ENCODE data around the gene VMP1.

VMP1 gene

DNA sequence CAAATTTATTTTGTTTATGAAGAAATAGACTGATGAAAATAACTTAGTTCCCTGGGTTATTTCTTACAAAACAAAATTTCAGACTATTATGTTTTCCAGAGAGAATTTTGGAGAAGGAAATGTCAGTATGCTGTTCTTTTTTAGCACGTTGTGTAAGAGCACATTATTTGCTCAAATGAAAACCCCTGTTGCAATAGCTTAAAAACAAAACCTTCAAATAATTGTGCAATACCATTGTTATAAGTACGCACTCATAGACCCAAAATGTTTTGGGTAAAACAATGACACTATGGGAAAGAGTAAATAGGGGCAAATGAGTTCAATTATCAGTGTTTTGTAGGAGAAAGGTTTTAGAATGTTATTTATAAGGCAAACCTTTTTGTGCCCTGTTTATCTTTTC, 18.2 kb downstream of the VMP1 start:
- Histone ChIP-seq H3K36me3 (ENCODE audit: control insufficient read depth, insufficient read depth, low read length) (peaks cover 4% of the 10 kb centered on the region), H3K4me1 (ENCODE audit: control insufficient read depth, insufficient read depth, low read length, poor library complexity, severe bottlenecking) (no peaks in the 10 kb centered on the region), H3K27me3 (replicated peaks; ENCODE audit: control insufficient read depth, insufficient read depth, low read length, poor library complexity, severe bottlenecking) (no peaks in the 10 kb centered on the region), H3K9me3 (ENCODE audit: control insufficient read depth, low read length) (no peaks in the 10 kb centered on the region), H3K4me3 (ENCODE audit: insufficient read depth, low read depth, low read length, poor library complexity, severe bottlenecking) (no peak overlapping the region), H3K27ac (ENCODE audit: insufficient read depth, low read length, poor library complexity, severe bottlenecking) (no peak overlapping the region)
- DNase-seq = no peak

DNA sequence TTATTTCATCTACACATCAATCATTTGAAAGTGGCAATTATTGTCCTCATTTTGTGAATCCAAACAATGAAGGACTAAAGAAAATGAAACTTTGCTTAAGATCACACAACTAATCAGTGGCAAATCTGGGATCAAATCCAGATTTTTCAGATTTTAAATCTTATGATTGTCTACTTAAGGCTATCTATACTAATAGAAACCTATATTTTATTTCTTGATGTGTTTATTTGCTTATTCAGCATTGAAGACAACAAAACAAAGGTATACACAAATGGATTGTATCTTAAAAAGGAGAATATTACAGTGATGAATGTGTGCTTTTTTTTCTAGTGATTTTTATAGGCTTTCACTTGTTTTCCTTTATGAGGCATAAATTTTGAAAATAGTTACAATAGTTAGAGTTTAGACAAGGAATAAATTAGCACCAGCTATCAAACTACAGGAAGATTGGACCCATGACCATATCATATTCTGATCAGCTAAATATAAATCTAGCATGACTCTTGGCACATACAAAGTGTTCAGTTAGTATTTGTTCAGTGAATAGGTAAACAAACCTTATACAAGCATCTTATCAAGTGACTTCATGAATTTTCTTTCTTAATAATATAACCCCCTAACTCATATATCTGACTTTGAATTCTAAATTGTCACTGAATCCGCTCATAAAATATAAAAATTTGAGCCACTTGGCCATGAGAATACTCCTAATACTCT, 20.5 kb downstream of the VMP1 start:
- Histone ChIP-seq H3K36me3 (ENCODE audit: control insufficient read depth, insufficient read depth, low read length) (peaks cover 3% of the 10 kb centered on the region), H3K4me1 (ENCODE audit: control insufficient read depth, insufficient read depth, low read length, poor library complexity, severe bottlenecking) (no peaks in the 10 kb centered on the region), H3K4me3 (ENCODE audit: insufficient read depth, low read depth, low read length, poor library complexity, severe bottlenecking) (no peak overlapping the region), H3K9me3 (ENCODE audit: control insufficient read depth, low read length) (no peaks in the 10 kb centered on the region), H3K27me3 (replicated peaks; ENCODE audit: control insufficient read depth, insufficient read depth, low read length, poor library complexity, severe bottlenecking) (no peaks in the 10 kb centered on the region), H3K27ac (ENCODE audit: insufficient read depth, low read length, poor library complexity, severe bottlenecking) (no peak overlapping the region)
- no peak for DNase-seq

DNA sequence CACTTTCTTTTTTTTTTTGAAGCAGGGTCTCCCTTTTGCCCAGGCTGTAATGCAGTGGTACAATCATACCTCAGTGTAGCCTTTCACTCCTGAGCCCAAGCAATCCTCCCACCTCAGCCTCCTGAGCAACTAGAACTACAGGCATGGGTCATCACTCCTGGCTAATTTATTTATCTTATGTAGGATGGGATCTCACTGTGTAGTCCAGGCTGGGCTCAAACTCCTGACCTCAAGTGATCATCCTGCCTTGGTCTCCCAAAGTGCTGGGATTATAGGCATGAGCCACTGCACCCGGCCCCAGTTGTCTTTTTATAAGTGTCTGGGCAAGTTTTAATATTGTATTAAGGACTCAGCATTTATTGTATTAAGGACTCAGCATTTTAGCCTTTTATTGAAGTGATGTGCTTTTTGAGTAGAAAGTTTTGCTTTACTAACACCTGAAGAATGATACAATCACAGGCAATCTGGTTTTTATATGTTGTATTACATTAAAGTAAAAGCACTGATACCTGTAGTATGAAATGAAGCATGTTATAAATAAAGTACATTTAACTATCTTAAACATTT, 22.9 kb downstream of the VMP1 start:
- Histone ChIP-seq H3K4me1 (ENCODE audit: control insufficient read depth, insufficient read depth, low read length, poor library complexity, severe bottlenecking) (no peaks in the 10 kb centered on the region), H3K27ac (ENCODE audit: insufficient read depth, low read length, poor library complexity, severe bottlenecking) (no peak overlapping the region), H3K27me3 (replicated peaks; ENCODE audit: control insufficient read depth, insufficient read depth, low read length, poor library complexity, severe bottlenecking) (no peaks in the 10 kb centered on the region), H3K36me3 (ENCODE audit: control insufficient read depth, insufficient read depth, low read length) (peaks cover 3% of the 10 kb centered on the region), H3K4me3 (ENCODE audit: insufficient read depth, low read depth, low read length, poor library complexity, severe bottlenecking) (no peak overlapping the region), H3K9me3 (ENCODE audit: control insufficient read depth, low read length) (no peaks in the 10 kb centered on the region)
- no peak for DNase-seq

DNA sequence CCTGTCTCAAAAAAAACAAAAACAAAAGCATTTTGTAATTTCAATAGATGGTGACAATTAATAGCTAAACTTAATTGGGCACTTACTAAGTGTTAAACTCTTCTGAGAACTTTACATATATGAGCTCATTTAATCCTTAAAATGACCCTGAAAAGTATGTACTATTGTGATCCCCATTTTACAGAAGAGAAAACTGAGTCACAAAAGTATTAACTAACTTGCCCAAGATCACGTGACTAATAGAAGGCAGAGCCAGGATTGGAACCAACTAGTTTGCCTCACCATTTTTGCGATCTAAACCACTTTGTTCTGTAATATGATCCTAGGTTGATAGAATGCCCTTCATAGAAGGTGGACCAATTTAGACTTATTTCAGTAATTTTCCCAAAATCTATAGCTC, 26.2 kb downstream of the VMP1 start:
- no peak overlapping the region for H3K4me3 ChIP-seq (ENCODE audit: insufficient read depth, low read depth, low read length, poor library complexity, severe bottlenecking)
- no peaks in the 10 kb centered on the region for H3K27me3 ChIP-seq (replicated peaks; ENCODE audit: control insufficient read depth, insufficient read depth, low read length, poor library complexity, severe bottlenecking)
- H3K4me1 ChIP-seq (ENCODE audit: control insufficient read depth, insufficient read depth, low read length, poor library complexity, severe bottlenecking) = no peaks in the 10 kb centered on the region

DNA sequence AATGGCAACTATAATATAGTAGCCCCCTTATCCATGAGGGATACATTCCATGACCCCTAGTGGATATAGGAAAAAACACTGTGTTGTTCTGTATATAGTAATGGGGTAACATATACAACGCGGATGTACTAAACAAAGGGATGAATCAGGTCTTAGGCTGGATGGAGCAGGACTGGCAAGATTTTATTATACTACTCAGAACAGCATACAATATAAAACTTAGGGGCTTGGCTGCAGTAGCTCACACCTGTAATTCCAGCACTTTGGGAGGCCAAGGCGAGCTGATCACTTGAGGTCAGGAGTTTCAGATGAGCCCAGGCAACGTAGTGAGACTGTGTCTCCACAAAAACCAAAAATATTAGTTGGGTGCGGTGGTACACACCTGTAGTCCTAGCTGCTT, 26.8 kb downstream of the VMP1 start:
- H3K27ac ChIP-seq (ENCODE audit: insufficient read depth, low read length, poor library complexity, severe bottlenecking) = no peak overlapping the region
- no peaks in the 10 kb centered on the region for H3K27me3 ChIP-seq (replicated peaks; ENCODE audit: control insufficient read depth, insufficient read depth, low read length, poor library complexity, severe bottlenecking)
- H3K36me3 ChIP-seq (ENCODE audit: control insufficient read depth, insufficient read depth, low read length) = peaks cover 20% of the 10 kb centered on the region
- no peaks in the 10 kb centered on the region for H3K9me3 ChIP-seq (ENCODE audit: control insufficient read depth, low read length)
- H3K4me1 ChIP-seq (ENCODE audit: control insufficient read depth, insufficient read depth, low read length, poor library complexity, severe bottlenecking) = no peaks in the 10 kb centered on the region
- no peak for DNase-seq
- H3K4me3 ChIP-seq (ENCODE audit: insufficient read depth, low read depth, low read length, poor library complexity, severe bottlenecking) = no peak overlapping the region

More for the DNA sequence above, 26.2 kb downstream of the VMP1 start:
- Histone ChIP-seq H3K27ac (ENCODE audit: insufficient read depth, low read length, poor library complexity, severe bottlenecking) (no peak overlapping the region), H3K9me3 (ENCODE audit: control insufficient read depth, low read length) (no peaks in the 10 kb centered on the region), H3K36me3 (ENCODE audit: control insufficient read depth, insufficient read depth, low read length) (peaks cover 15% of the 10 kb centered on the region)
- DNase-seq = no peak

DNA sequence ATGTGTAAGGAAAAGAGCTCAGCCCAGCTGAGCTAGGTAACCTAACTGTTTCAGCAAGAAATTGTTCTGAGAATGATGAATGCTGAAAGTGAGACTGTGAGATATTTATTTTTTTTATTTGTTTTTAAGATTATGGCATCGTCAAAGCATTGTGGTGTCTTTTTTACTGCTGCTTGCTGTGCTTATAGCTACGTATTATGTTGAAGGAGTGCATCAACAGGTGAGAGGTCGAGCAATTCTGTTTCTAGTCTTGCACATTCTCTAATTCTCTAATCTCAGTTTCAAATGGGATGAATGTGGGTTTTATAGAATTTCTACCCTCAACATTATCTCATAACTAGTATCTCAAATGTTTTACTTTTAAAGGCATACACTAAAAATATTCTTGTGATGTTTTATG, 29.9 kb downstream of the VMP1 start:
- no peak for DNase-seq
- H3K27ac ChIP-seq (ENCODE audit: insufficient read depth, low read length, poor library complexity, severe bottlenecking) = no peak overlapping the region
- H3K36me3 ChIP-seq (ENCODE audit: control insufficient read depth, insufficient read depth, low read length) = peaks cover 20% of the 10 kb centered on the region

DNA sequence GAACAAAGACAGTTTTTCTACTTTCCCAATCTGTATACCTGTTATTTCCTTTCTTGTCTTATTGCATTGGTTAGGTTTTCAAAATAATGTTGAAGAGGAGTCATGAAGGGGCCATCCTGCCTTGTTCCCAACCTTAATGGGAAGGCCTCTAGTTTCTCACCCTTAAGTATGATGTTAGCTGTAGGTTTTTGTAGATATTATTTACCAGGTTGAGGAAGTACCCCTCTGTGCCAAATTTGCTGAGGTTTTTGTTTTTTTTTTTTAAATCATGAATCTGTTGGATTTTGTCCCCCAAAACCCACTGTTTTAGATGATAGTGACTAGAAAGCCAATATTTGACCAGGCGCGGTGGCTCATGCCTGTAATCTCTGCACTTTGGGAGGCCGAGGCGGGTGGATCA, 36.4 kb downstream of the VMP1 start:
- H3K27me3 ChIP-seq (replicated peaks; ENCODE audit: control insufficient read depth, insufficient read depth, low read length, poor library complexity, severe bottlenecking) = no peaks in the 10 kb centered on the region
- DNase-seq = no peak
- H3K27ac ChIP-seq (ENCODE audit: insufficient read depth, low read length, poor library complexity, severe bottlenecking) = no peak overlapping the region
- H3K9me3 ChIP-seq (ENCODE audit: control insufficient read depth, low read length) = no peaks in the 10 kb centered on the region
- H3K4me1 ChIP-seq (ENCODE audit: control insufficient read depth, insufficient read depth, low read length, poor library complexity, severe bottlenecking) = no peaks in the 10 kb centered on the region
- H3K36me3 ChIP-seq (ENCODE audit: control insufficient read depth, insufficient read depth, low read length) = peaks cover 4% of the 10 kb centered on the region
- H3K4me3 ChIP-seq (ENCODE audit: insufficient read depth, low read depth, low read length, poor library complexity, severe bottlenecking) = no peak overlapping the region

More for the DNA sequence above, 29.9 kb downstream of the VMP1 start:
- Histone ChIP-seq H3K4me1 (ENCODE audit: control insufficient read depth, insufficient read depth, low read length, poor library complexity, severe bottlenecking) (no peaks in the 10 kb centered on the region), H3K4me3 (ENCODE audit: insufficient read depth, low read depth, low read length, poor library complexity, severe bottlenecking) (no peak overlapping the region), H3K9me3 (ENCODE audit: control insufficient read depth, low read length) (no peaks in the 10 kb centered on the region), H3K27me3 (replicated peaks; ENCODE audit: control insufficient read depth, insufficient read depth, low read length, poor library complexity, severe bottlenecking) (no peaks in the 10 kb centered on the region)

DNA sequence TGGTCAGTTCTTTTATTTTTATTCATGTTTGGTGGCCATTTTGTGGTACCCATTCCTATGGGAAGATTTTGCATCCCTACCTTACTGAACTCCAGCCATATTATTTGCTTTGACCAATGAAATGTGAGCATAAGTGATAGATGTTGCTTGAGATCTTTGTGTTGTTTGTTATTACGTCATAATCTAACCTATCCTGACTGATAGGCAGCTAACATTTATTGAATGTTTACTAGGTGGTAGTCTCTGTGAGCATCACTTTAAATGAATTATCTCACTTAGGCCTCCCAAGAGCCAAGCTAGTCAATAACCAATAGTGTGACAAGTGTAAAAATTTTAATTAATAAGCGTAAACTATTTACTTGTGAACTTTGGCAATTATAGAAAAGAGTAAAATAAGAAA, 37.6 kb downstream of the VMP1 start:
- no peaks in the 10 kb centered on the region for H3K9me3 ChIP-seq (ENCODE audit: control insufficient read depth, low read length)
- DNase-seq = no peak

DNA sequence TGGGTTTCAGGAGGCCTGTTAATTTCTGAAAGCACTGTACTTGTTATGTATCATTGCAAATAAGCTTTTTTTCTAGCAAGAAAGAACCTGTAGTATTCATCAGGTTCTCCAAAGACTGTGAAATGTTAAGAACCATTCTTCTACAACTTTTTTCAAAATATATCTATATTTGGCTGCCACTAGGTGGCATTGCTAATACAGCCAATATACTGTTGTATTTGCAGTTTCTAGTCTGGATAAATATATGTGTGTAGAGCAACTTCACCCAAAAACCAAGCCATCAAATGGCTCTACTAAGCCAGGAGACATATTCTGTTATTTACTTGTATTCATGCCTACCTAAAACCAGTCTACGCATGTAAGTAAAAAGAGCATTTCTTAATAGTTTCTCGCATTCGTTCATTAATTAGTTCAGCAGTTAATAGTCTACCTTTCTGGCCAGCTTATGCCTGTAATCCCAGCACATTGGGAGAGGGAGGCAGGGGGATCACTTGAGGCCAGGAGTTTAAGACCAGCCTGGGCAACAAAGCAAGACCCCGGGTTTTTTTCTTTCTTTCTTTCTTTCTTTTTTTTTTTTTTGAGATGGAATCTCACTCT, 39.5 kb downstream of the VMP1 start:
- H3K4me3 ChIP-seq (ENCODE audit: insufficient read depth, low read depth, low read length, poor library complexity, severe bottlenecking) = no peak overlapping the region
- H3K4me1 ChIP-seq (ENCODE audit: control insufficient read depth, insufficient read depth, low read length, poor library complexity, severe bottlenecking) = no peaks in the 10 kb centered on the region
- H3K27me3 ChIP-seq (replicated peaks; ENCODE audit: control insufficient read depth, insufficient read depth, low read length, poor library complexity, severe bottlenecking) = no peaks in the 10 kb centered on the region
- DNase-seq = no peak
- H3K9me3 ChIP-seq (ENCODE audit: control insufficient read depth, low read length) = no peaks in the 10 kb centered on the region
- H3K36me3 ChIP-seq (ENCODE audit: control insufficient read depth, insufficient read depth, low read length) = no peaks in the 10 kb centered on the region
- H3K27ac ChIP-seq (ENCODE audit: insufficient read depth, low read length, poor library complexity, severe bottlenecking) = no peak overlapping the region

More for the DNA sequence above, 37.6 kb downstream of the VMP1 start:
- Histone ChIP-seq H3K4me3 (ENCODE audit: insufficient read depth, low read depth, low read length, poor library complexity, severe bottlenecking) (no peak overlapping the region), H3K4me1 (ENCODE audit: control insufficient read depth, insufficient read depth, low read length, poor library complexity, severe bottlenecking) (no peaks in the 10 kb centered on the region), H3K36me3 (ENCODE audit: control insufficient read depth, insufficient read depth, low read length) (no peaks in the 10 kb centered on the region), H3K27me3 (replicated peaks; ENCODE audit: control insufficient read depth, insufficient read depth, low read length, poor library complexity, severe bottlenecking) (no peaks in the 10 kb centered on the region), H3K27ac (ENCODE audit: insufficient read depth, low read length, poor library complexity, severe bottlenecking) (no peak overlapping the region)

DNA sequence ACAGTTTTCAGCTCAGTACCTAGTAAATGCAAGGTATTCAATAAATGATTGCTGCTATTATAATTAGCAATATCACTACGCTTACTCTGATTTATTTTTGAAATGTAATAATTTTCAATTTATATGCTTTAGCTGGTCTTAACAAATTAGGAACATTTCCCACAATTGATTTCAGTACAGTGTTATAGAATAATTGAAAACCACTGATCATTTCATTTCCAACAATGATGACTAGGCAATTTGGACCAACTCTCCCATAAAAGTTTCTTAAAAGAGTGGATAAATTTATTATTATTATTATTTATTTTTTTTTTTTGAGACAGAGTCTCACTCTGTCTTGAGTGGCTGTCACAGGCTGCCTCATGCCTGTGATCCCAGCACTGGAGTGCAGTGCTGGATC, 41.1 kb downstream of the VMP1 start:
- H3K36me3 ChIP-seq (ENCODE audit: control insufficient read depth, insufficient read depth, low read length) = no peaks in the 10 kb centered on the region
- H3K27ac ChIP-seq (ENCODE audit: insufficient read depth, low read length, poor library complexity, severe bottlenecking) = no peak overlapping the region
- H3K27me3 ChIP-seq (replicated peaks; ENCODE audit: control insufficient read depth, insufficient read depth, low read length, poor library complexity, severe bottlenecking) = no peaks in the 10 kb centered on the region
- no peak overlapping the region for H3K4me3 ChIP-seq (ENCODE audit: insufficient read depth, low read depth, low read length, poor library complexity, severe bottlenecking)
- no peak for DNase-seq
- no peaks in the 10 kb centered on the region for H3K9me3 ChIP-seq (ENCODE audit: control insufficient read depth, low read length)
- H3K4me1 ChIP-seq (ENCODE audit: control insufficient read depth, insufficient read depth, low read length, poor library complexity, severe bottlenecking) = no peaks in the 10 kb centered on the region

Data from effector memory CD4-positive, alpha-beta T cell (primary cell).